Testis (tissue), 2 donors: Measurements from ENCODE around the gene KRTAP10-5.
"Not testable (repeated sequence)": the region's sequence is repeated elsewhere in the genome, so short reads cannot be mapped to it uniquely, and the experiment has no call there.

Source experiments
- POLR2A ChIP-seq: fragments of 450-650 bp; IDR thresholded peaks from one replicate; pipeline ENCODE4 v1.6.1; 2017; ENCODE audit warnings: antibody characterized with exemption, mild to moderate bottlenecking, moderate library complexity
- TF ChIP-seq, protein P1 (sequence below), 3 experiments: fragments of 450-650 bp in 2 of 3; fragments of 200-600 bp in 1 of 3; sonication (generic) in 1 of 3; IDR thresholded peaks; one replicate each; pipeline ENCODE4 v1.5.1; 2016 to 2019; ENCODE audit warnings: antibody characterized with exemption in 3 of 3, mild to moderate bottlenecking in 2 of 3, moderate library complexity in 1 of 3

- TF ChIP-seq, protein P1, sequence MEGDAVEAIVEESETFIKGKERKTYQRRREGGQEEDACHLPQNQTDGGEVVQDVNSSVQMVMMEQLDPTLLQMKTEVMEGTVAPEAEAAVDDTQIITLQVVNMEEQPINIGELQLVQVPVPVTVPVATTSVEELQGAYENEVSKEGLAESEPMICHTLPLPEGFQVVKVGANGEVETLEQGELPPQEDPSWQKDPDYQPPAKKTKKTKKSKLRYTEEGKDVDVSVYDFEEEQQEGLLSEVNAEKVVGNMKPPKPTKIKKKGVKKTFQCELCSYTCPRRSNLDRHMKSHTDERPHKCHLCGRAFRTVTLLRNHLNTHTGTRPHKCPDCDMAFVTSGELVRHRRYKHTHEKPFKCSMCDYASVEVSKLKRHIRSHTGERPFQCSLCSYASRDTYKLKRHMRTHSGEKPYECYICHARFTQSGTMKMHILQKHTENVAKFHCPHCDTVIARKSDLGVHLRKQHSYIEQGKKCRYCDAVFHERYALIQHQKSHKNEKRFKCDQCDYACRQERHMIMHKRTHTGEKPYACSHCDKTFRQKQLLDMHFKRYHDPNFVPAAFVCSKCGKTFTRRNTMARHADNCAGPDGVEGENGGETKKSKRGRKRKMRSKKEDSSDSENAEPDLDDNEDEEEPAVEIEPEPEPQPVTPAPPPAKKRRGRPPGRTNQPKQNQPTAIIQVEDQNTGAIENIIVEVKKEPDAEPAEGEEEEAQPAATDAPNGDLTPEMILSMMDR (IDR thresholded peaks at IDR 0.05) = not testable (repeated sequence)
- not testable (repeated sequence) for TF ChIP-seq POLR2A
Measured at GRCh38 chr21:44627831-44628233, 47.4 kb upstream of the KRTAP10-5 start.
